Hematopoietic multipotent progenitor cell treated with erythropoietin and hydrocortisone succinate and interleukin-3 and kit ligand, for 15 days (in vitro differentiated cells): Measurements from ENCODE around the gene FCGR1A.
A peak's percentile ranks its signal among the peaks of the same experiment; 100 is the strongest.
"Not testable (repeated sequence)": the region's sequence is repeated elsewhere in the genome, so short reads cannot be mapped to it uniquely, and the experiment has no call there.

Experiments
- DNase-seq: peaks from one replicate; pipeline ENCODE4 v3.0.0-alpha.2; 2015; ENCODE audit warnings: low spot score

FCGR1A gene

DNA sequence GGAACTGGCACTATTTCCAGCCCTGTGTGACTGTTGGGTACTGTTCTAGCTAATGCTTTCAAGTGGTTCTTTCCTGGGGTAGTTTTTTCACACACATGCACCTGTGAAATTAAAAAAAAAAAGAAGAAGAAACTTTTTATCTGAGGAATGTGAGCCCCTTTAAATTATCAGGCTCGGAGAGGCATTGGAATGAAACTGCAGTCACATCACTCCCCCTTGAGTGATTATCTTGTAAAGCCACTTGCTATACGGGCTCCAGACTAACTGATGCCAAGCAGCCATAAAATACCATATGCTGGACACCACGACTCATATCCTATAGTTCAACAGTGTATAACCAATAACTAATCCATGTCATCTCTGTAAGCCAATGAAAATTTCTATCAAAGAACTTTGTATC is 5.4 kb upstream of the FCGR1A start:
- DNase-seq, result not testable (repeated sequence)

DNA sequence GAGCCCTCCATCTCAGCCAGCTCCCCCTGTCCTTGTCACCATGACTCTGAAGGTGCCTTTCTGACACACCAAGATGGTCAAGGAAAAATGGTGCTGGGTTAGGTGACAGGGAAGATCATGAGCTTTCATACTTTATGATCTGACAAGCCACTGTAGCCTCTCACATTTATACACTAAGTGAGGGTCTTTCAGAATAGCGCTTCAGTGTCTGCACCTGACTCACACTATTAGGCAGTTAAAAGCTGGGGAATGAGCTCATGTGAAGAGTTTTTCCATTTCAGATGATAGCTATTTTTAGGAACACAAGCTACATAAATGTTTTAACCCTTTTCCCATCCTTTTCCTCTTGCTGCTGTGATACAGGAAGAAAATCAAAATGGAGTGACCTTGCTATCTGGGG is 4.2 kb upstream of the FCGR1A start:
- not testable (repeated sequence) for DNase-seq

DNA sequence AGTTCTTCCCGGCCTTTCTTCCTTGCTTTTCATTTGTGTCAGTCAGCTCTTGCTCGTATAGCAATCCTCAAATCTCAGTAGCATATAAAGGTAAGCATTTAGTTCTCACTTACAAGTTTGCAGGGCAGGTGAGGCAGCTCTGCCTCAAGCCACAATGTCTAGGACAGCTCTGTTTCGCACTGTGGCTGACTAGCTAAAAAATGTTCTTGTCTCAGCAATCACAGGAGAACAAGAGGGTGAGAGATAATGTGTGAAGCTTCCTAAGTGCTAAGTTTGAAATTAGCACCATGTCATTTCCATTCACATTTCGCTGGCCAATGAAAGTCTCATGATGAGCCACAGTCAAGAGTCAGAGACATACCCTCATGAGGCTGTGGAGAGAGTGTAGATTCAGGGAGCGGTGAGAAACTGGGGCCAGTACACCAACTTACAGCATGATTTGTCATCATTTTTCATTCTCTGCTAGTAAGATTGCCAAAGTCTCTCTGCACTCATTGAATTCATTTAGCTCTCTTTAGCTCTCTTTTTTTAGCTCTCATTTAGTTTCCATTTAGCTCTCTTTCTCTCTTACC is 995 bp upstream of the FCGR1A start:
- DNase-seq, result not testable (repeated sequence)

DNA sequence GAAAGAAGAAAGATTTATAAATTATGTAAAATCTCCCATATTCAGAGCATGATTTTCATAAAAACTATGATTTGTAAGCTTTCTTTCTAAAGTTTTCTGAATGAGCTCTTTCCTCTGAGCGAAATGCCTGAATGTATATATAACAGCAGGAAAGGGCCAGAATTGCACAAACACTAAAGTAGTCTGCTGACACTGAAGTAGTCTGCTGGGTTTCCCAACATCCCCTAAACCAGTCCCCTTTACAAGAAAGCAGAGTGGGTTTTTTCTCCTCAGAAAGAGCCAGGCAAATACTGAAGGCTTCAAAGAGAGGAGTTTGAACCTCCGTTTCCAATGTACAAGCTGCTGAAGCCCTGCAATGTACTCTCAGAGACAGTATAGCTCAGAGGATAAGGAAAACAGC is 795 bp downstream of the FCGR1A start:
- DNase-seq, result not testable (repeated sequence)

DNA sequence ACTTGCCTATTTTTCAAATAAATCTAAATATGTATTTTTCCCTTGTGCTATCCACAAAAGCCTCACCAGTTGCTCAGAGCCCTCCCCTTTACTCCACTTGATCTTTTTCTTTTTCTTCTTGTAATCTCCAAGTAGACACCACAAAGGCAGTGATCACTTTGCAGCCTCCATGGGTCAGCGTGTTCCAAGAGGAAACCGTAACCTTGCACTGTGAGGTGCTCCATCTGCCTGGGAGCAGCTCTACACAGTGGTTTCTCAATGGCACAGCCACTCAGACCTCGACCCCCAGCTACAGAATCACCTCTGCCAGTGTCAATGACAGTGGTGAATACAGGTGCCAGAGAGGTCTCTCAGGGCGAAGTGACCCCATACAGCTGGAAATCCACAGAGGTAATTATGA is 1.4 kb downstream of the FCGR1A start:
- DNase-seq, result not testable (repeated sequence)

DNA sequence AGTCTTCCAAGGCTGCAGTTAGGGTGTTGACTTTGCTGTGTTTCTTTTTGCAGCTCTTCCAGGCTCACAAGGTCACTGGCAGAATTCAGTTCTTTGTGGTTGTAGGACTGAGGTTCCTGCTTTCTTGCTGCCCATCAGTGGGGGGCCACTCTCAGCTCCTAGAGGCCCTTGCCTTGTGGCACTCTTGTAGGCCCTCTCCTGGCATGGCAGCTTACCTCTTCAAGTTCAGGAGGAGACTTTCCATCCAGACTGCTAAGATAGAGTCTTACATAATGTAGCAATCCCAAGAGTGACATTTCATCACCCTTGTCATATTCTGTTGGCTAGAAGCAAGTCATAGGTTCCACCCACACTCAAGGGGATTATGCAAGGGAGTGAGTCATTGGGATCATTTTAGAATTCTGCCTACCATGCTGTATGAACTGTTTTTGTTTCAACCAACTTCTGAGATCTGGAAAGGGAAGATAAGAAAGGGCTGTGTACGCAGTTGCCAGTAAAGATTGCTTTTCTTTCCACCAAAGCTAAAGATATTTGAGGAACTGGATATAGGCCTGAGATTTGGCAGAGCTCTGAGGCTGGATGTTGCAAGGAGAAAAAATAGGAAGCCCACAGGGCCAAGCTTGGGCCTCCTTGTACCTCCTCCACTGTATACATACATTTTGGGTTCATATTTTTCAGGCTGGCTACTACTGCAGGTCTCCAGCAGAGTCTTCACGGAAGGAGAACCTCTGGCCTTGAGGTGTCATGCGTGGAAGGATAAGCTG is 5.4 kb downstream of the FCGR1A start:
- not testable (repeated sequence) for DNase-seq

DNA sequence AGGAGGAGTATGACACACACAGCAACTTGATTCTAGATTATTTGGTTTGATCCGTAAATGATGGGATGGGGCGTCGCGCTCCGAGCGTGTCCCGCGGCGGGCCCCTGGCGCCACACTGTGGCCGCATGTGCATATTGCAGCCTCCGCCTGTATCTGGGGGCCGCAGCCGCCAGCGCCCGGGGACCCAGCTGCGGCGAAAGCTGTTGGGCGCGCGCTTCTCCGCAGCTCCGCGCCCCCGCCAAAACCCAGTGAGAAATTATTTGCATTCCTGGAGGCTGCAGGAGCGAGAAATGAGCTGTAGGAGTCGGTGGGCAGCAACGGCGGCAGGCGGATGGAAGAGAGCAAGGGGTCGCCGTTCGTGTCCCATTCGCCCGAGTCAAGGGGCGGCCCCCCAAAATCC is 10.0 kb downstream of the FCGR1A start:
- DNase-seq, result peak; percentile 56

DNA sequence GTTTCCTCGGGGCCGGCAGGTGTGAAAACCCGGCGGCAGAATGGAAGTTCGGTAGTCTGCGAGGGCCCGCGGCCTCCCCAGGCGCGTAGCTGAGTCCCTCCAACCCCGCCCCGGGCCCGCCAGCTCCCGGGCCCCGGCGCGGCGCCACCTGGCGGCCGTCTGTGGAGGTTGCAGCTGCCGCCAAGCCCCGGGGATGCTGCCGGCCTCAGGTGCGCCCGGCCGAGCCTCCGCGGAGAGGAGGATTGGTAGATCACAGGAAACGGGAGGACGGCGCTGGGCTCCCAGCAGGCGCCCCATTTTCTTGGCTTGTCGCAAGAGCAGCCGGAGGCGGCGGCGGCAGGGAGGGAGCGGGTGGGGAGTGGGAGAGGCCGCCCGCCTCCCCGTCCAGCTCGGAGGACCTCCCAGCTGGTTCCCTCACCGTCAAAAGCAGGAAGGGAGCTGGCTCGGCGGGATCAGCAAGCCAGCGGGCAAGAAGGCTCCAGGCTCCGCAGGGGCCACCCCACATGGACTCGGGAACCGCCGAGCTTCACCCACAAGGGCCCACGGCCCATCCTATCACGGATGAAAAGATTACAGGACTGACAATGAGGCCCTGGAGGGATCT is 10.5 kb downstream of the FCGR1A start:
- DNase-seq, result peak; percentile 70

DNA sequence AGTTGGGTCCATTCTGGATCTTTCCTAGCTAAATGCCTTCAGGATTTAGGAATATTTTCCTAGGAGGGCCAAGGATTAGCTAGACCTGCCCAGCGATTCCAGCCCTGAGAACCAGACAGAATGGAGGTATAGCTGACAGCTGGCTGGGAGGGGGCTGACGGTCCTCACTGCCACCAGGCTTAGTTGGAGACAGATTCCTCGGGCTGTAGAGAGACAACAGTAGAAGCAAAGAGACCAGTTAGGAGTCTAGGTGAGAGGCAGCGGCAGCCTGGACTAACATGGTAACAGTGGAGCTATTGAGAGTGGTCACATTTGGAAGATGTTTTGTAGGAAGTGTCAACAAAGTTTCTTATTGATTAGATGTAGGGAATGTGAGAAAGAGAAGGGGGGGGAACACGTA is 11.4 kb downstream of the FCGR1A start:
- not testable (repeated sequence) for DNase-seq

DNA sequence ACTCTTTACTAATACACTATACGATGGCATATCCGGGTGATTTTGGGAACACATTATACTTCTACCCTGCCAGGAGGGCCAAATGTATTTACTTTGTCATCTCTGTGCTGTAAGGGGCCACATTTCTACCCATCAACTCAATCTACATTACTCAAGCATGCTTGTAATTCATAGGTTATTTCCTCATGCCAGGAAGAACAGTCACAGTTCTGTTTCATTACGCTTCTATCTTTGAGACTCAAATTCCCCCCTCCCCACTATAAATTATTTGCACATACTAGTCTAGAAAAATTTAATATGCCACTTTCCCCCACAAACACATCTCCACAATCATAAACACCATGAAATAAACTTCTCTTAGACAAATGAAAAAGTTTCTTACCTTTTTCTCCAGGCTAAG is 19.1 kb downstream of the FCGR1A start:
- DNase-seq, result not testable (repeated sequence)

DNA sequence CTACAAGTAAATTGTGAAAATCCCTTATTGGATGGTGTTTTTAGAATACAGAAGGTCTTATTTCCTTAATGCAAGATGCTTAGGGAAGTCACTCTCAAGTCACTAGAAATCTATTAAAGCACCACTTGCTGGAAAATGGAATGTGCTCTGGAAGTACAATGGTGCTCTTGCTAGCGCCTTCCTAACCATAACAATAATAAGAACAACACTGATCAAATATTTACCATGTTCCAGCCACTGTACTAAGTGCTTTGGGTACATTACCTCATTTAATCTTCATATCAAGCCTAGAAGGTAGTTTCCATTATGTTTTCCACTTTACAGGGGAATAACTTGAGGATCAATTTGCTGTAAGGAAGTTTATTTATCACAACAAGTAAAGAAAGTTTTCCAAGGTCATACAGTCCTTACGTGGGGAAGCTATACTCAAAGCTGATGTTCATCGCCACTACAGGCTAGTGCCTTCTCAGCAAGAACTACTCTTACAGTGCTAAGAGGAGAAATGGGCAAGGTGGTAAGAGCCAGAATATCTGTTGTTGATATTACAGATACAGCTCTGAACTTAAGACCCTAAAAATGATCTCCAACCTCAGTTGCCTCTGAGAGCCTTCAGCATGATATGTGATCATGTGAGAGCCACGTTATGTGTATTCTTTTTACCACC is 22.1 kb downstream of the FCGR1A start:
- not testable (repeated sequence) for DNase-seq

DNA sequence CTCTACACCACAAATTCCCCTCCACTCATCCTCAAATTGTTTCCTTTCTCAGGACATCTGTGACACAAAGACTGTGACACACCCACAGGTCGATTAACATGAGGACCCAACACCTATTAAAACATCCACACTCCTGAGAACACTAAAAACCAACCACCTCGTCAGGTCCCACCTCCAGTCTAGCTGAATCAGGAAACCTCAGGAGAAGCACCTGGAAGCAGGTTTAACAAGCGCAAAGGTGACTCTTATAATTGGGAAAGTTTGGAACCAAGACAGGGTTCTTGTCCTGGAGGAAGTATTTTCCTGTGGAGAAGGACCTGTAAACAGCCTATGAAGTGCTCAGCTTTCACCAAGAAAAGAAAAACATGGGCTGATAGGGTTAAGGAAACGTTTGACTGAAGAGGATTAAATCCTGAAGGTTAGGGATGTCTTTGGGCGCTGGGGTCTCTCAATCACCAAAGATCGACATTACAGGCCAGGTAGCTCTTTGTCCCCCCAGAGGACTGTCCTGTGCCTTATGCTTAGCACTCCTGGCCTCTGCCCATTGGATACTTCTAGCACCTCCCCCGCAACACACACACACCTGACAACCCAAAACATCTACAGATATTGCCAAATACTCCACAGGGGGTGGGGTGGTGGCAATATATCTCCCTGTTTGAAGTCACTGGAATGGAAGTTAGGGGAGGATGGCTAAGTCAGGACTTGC is 28.4 kb downstream of the FCGR1A start:
- DNase-seq, result peak; percentile 14

DNA sequence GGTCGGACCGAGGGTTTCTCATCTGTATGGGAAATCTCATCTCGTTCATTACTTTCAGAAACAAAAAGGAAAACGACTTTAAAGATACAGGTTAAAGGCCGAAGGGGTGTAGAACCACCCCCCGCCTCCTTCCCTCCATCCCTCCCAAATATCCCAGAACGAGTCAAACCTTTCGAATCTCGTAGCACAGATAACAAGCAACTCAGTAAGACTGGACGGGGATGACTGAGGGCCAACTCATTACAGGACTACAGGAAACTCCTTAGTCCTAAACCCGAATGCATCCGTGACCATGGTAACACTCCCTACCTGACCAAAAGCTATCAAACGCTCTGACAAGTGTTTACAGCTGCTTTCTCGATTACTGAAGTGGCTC is 29.0 kb downstream of the FCGR1A start:
- DNase-seq, result peak; percentile 50

DNA sequence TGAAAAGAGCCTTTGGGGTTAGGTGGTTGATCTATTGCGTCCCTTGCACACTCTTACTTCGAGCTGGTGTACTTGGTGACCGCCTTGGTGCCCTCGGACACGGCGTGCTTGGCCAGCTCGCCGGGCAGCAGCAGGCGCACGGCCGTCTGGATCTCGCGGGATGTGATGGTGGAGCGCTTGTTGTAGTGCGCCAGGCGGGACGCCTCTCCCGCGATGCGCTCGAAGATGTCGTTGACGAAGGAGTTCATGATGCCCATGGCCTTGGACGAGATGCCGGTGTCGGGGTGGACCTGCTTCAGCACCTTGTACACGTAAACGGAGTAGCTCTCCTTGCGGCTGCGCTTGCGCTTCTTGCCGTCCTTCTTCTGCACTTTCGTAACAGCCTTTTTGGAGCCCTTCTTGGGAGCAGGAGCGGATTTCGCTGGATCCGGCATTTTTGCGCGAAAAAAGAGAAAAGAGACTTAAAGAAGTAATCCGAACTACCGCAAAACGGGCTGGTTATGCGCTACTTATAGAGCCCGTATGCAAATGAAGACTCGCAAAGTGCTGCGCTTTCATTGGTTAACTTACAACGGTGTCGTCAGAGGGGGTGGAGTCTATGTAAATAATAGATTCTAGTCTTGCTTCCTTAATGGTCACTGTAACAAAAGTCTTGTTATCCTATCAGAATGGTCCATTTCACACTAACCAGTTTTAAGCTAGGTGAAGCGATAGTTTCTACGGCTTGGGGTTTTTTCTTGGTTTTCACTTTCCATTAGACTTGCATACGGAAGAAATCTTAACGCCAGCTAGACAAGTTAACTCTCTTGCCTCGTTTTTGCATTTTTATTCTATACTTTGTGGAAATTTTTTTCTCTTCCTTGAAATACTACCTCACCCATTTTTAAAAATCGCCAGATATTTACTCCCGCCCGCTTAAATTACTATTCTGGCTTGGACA is 29.7 kb downstream of the FCGR1A start:
- DNase-seq, result peak; percentile 90

DNA sequence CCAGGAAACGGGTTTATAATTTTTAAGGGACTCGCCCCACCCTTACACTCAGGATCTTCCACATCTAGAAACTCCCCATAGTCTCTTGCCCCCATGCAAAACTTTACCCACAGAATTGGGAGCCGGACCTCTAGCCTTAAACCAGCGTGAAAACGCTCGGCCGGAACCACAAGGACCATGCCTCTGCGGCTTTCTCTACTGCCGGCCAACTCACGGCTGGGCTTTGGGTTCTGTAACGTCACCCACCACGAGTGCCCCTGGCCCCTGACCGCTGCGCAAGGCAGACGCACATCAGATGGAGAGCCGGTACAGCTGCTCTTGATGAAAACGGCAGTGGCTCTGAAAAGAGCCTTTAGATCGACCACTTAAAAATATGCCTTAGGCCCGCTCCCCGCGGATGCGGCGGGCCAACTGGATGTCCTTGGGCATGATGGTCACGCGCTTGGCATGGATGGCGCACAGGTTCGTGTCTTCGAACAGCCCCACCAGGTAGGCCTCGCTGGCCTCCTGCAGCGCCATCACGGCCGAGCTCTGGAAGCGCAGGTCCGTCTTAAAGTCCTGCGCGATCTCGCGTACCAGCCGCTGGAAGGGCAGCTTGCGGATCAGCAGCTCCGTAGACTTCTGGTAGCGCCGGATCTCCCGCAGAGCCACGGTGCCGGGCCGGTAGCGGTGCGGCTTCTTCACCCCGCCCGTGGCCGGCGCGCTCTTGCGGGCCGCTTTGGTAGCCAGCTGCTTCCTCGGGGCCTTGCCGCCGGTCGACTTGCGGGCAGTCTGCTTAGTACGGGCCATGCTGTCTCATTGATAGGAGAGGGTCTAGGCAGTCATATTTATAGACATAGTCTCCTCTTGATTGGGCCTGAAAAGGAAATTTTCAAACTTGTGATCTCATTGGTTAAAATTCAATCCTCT is 30.7 kb downstream of the FCGR1A start:
- DNase-seq, result peak; percentile 82

DNA sequence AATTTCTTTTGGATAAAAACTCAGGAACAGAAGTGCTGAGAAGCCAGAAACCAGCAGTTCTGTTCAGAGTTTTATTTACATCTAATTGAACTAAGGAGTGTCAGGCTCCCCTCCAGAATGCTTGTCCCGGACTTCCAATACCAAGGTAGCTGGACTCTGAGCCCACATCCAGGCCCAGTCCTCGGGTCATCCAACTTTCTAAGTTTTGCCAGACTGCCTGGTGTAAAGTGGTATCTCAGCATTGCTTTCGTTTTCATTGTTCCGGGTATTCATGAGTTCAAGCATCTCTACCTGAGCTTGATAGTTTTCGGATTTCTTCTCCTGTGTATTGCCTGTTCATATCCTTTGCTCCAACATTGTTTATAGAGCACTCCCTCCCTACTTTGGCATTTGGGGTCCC is 37.9 kb downstream of the FCGR1A start:
- not testable (repeated sequence) for DNase-seq

DNA sequence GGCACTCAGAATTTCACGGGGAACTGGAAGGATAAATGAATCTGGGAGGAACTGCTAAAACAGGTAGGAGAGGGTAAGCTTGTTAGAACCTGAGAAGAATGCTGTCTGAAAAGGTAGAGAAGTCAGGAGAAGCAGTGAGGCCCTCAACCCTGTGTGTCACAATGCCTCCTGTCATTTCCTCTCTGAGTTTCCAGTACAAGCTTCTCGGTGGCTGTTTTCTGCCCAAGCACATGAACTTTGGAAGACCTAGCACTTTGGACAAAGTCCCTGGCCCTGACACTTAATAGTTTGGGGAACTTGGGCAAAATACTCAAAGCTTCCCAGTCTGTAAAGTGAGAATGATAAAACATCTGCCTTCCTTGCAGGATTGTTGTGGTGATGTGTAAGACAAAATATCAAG is 44.1 kb downstream of the FCGR1A start:
- DNase-seq, result not testable (repeated sequence)

DNA sequence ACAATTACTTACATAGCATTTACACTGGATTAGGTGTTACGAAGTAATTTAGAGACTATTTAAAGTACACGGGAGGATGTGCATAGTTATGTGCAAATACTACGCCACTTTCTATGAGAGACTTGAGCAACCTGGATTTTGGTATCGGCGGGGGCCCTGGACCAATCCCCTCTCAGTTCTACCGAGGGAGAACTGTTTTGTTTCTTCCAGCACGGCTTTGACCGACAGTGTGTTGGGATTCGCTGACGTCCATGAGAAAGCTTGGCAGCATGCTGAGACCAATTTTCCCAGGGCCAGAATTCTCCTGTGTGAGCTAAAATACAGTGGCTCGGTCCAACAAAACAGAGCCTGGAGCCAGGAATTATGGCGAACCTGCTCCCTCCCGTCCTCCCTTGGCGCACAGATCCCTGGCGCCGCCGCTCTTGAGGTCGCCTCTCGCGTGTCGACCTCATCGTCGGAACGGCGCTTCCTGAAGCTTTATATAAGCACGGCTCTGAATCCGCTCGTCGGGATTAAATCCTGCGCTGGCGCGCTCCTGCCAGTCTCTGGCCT is 49.3 kb downstream of the FCGR1A start:
- not testable (repeated sequence) for DNase-seq

DNA sequence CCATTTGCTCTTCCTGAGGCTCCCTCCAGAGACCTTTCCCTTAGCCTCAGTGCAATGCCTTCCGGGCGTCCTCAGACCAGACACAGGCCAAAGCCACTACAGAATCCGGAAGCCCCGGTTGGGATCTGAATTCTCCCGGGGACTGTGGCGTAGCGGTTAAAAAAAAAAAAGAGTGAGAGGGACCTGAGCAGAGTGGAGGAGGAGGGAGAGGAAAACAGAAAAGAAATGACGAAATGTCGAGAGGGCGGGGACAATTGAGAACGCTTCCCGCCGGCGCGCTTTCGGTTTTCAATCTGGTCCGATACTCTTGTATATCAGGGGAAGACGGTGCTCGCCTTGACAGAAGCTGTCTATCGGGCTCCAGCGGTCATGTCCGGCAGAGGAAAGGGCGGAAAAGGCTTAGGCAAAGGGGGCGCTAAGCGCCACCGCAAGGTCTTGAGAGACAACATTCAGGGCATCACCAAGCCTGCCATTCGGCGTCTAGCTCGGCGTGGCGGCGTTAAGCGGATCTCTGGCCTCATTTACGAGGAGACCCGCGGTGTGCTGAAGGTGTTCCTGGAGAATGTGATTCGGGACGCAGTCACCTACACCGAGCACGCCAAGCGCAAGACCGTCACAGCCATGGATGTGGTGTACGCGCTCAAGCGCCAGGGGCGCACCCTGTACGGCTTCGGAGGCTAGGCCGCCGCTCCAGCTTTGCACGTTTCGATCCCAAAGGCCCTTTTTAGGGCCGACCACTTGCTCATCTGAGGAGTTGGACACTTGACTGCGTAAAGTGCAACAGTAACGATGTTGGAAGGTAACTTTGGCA is 50.0 kb downstream of the FCGR1A start:
- not testable (repeated sequence) for DNase-seq
